HG02798 (cell line): ENCODE data around the gene A1CF.

Source experiments
- ATAC-seq: cut with Tn5 transposase; IDR thresholded peaks from one replicate; pipeline ENCODE4 v1.9.1; 2021; ENCODE audit warnings: mild to moderate bottlenecking; ENCODE audit not compliant: unreplicated experiment, poor library complexity

The A1CF gene

DNA sequence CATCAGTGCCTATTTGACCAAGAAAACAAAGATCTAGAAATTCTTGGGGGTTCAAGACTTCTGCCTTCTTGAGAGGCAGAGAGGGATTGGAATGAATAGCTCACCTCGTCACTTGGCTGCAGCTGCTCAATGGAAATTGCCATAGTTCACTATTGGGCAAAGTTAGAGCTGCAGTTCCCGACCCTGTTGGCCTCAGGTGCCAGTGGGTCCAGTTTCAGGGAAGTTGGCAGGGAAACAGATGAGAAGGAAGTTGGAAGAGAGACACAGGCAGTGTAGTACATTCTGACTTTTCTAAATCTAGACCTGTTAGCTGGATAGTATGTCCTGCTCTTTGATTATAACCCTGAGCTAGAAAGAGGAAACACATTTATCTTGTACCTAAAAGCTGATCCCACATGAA, 19.1 kb downstream of the A1CF start:
- ATAC-seq = no peak

DNA sequence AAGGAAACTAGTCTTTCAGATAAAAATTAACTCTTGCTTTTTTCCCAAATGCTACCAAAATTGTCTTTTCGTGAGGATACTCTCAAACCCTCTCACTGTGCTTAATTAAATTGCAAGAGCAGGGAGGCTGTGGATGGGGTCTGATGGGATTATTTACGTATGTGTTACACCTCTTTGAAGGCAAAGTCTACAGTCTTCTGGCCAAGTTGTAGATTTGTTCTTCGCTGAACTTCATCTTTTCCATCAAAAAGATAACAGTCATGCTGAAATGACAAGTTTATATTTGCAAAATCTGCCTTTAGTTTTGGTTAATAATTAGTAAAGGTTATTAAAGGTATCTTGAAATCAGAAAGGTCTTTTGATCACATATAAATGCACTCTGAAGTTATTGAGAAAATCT, 22.7 kb downstream of the A1CF start:
- no peak for ATAC-seq

DNA sequence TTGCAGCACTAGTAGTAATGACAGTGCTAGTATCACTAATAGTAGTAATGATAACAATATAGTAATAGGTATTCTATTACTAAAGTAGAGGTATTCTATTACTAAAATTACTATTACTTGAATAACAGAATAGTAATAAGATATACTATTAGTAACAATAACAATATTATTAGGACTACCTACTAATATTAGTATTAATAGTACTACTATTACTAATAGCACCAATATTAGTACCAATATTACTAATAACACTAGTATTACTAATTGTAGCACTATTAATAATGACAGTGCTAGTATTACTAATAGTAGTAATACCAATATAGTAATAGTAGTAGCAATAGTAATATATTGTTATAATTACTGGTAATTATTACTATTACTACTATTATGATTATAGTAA, 24.1 kb downstream of the A1CF start:
- no peak for ATAC-seq

DNA sequence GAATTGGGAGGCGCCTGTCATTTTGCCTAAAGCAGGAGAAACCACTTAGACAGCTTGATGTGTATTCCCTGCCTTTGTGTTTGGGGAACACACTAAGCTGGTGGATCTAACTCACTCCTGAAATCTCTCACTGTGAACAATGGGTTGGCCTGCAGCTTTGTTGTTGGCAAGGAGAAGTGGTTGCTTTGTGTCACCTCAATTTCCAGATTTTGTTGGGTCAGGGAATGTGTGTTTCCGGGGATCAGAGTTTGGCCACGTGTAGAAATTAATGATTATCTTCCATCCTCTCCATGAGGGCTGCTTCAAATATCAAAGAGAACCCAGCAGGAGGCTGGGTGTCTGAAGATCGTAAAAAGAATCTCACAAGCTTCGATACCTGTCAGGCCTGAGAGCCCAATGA, 27.8 kb downstream of the A1CF start:
- ATAC-seq = no peak

DNA sequence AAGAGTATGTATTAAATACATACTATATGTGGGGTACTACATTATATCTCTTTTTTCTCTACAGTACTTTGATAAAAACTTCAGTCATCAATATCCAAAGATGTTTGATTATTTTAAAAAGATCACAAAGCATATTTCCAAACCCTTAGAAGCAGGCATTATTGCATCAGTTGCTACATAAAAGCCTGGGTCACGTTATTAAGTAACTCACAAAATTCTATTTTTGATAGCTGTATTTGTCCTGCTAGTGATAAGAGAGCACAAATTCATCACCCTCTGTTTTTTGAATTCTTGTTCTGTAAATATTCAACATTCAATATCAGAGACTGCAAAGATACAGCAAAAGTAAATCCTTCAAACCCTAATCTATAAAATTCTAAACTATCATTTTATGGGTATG, 30.0 kb downstream of the A1CF start:
- ATAC-seq = no peak

DNA sequence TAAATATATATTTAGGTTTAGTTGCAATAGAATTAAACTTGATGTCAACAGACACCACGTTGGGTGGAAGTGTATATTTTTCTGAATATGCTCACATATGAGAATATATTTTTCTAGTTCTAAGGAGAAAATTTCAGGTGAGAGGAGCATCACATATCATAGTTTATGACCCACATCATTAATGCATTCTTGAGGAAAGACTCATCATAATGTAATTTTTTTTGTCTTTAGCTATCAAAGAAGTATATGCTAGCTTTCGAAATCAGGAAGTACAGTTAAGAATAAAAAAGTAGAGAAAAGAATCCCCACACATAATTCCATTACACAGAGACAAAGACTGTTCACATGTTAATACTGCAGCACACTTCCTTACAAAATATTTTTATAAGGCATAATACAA, 30.4 kb downstream of the A1CF start:
- ATAC-seq = no peak

DNA sequence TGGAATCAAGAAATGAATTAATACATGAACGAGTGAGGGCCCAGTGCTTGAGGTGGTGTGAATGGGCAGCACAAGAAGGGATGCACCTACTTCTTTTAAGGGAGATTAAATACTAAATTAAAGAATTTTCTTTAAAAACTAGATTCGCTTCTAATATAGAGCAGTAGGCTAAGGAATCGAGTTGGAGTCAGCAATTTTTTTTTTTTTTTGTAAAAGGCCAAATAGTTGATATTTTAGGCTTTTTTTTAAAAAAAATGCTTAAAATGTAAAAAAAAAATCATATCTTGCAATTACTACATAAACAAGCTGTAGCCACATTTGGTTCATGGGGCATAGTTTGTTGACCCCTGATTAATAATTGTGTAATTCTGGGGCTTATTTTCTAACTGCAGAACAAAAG, 31.9 kb downstream of the A1CF start:
- no peak for ATAC-seq

DNA sequence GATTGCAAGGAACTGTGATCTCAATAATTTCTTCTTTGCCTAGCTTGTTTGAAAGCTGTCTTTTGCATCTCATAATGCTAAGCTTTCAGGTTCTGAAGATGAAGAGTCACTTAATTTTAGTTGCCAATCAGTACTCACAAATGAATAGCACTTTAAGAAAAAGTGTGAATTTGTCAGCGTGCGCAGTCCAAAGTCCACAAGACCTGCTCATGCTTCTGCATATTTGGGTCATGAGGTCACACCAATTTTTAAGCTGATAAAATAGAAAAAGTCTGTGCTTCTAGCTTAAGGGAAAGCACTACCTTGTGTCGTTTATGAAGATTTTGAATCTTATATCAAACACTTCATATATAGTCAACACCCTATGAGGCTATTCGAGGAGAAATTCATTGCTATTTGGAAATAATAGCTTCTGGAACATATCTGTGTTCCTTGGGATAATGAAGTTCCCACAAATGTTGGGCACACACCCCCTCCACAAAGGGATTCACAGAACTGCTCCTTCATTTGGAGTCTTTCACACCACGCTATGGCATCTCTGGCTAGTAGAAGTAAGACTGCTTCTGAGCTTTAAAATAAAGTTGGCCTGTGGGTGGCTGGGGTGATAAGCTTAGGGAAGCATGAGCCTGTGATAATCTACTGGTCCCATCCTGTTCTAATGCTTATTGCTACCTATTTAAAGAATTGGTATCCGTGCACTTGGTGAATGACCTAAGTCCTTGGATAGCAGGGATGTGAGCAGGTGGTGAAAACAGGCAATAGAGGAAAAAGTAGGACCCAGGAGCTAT, 33.3 kb downstream of the A1CF start:
- no peak for ATAC-seq

DNA sequence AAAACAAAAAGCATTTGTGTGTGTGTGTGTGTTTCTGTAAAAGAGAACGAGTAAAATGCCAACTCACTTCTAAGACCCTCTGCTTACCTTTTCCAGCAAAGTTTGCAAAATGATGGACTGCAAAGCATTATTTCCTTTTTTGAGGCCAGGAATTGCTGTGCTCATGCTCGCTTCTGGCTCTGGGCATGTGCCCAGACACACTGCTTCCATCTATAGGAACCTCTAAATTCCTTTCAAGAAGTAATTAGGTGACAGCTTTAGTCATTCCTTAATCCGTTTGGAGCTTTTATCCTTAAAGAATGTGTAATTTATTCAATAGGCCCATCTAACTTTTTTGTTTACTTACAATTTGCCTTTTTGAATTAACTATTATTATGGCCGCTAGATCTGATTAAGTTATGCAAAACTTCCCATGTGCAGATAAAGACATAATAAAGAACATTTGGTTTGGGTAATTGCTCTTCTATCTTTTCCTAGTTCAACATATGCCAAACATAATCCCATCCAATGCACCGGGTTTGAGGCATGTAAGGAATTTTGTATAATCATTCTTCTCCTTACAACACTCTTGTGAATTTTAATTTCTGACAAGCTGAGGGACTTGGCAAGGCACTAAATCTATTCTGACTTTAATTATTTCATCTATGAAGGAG, 34.7 kb downstream of the A1CF start:
- no peak for ATAC-seq

DNA sequence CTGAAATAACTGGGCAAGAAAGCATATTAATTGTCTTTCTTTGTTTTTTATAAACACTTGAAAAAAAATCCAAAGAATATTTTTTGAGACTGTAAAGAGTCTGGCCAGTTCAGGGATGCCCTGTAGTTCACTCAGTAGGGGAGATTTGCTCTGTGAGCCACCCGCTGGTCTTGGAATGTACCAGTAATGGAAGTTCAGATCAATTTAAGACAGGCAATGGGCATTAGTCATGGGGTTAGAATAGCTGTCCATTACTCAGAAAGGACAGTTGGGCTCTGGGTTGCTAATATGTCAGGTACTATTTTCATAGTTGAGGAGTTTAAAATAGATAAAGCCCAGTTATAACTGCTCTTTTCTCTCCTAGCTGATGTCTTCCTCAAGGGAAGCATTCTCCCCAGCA, 38.7 kb downstream of the A1CF start:
- no peak for ATAC-seq

DNA sequence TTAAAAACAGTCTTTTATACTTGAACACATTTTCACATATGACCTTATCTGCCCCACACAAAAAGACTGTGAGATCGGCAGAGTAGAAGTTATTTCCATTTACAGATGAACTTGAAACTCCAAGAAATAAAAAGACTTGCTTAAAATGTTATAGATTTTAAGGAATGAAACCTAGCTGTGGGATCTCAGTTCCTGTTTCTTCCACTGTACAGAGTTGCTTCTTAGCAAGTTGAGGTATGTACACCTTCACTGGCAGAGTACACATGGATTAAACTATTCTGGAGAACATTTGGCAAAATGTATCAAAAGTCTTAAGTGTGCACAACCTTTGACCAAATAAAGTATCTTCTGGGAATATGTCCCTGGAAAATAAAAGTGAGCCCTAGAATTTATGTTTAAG, 48.3 kb downstream of the A1CF start:
- no peak for ATAC-seq

DNA sequence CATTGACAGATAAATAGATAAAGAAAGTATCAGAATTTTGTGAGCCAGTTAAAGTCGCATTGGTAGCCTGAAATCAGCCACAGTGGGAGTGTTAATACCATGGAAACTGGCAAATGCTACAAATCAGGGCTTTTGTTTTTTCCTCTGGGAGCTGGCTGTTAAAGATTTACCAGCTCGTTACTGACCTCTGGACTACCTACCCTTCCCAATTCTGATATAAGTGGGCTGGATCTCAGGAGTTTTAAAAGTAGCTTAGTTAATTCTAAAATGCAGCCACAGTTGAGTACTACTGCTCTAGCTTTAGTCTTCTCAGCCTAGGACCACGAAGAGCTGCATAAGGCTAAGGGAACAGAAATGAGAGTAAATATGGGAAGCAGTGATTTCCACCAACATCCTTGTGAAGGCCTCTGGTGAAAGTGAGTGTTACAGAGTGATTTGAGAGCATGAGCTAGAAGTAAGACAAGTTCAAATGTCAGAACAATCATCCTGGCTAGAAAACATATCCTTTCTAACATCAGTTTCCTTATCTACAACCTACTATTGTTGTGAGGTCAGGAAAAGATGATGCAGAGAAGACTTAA, 53.2 kb downstream of the A1CF start:
- no peak for ATAC-seq

DNA sequence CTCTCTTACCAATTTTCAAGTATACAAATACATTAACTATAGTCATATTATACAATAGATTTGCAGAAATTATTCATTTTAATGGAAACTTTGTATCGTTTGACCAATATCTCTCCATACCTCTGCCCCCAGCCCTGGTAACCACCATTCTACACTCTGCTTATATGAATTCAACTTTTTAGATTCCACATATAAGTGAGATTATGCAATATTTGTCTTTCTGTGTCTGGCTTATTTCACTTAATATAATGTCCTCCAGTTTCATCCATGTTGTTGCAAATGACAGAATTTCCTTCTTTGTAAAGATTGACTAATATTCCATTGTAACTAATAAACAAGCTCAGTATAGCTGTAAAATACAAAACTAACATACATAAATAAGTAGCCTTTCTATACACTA, 55.4 kb downstream of the A1CF start:
- ATAC-seq = no peak

DNA sequence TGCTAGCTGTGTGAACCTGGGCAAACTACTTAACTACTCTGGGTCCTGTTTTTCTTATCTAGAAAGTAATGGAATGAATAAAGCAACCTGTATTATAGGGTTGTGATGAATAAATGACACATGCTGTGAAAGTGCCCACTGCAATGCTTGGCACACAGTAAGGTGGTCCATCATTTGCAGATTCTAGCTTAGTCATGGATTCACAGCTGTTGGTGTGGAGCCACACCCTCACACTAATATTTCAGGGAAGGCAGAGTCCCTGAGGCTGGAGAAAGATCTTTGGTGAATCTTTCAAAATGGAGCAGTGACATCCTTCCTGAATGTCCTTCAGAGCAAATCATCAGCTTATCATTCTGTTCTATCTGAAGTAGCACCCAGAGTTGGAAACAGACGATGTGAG, 60.6 kb downstream of the A1CF start:
- ATAC-seq = no peak

DNA sequence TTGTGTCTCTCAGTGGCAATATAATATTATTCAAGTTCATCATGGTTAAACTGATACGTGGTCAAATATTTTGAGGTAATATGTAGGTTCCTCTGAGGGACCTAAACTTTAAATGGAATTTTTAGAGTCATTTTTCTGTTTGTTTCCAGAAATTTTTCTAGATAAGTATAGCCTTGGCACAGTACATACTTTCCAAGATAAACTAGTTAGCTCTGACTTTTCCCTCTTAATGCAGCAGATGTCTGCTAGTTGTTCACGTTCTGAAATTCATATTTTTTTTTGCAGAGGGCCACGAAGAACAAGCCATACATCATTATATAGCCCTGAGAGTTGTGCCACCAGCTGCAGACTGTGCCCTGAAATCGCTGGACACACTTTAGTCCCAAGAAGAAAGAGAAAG, 61.6 kb downstream of the A1CF start:
- ATAC-seq = no peak

DNA sequence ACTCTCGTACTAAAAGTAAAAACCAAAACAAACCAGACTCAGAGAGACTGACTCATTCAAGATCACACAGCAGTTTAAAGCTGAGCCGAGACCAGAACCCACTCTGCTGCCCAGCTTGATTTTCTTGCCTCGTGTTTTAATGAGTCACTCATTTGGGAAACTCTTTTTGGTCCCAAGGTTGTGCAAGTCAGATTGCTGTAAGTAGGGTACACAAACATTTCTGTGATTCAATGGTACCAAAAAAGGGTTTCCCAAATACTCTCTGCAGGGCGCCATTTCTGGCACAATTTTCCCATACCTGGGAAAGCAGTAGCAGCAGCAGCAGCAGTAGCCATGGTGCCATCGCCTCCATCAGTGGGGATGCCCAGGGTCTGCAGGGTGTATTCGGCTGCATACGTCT, 75.8 kb downstream of the A1CF start:
- no peak for ATAC-seq

DNA sequence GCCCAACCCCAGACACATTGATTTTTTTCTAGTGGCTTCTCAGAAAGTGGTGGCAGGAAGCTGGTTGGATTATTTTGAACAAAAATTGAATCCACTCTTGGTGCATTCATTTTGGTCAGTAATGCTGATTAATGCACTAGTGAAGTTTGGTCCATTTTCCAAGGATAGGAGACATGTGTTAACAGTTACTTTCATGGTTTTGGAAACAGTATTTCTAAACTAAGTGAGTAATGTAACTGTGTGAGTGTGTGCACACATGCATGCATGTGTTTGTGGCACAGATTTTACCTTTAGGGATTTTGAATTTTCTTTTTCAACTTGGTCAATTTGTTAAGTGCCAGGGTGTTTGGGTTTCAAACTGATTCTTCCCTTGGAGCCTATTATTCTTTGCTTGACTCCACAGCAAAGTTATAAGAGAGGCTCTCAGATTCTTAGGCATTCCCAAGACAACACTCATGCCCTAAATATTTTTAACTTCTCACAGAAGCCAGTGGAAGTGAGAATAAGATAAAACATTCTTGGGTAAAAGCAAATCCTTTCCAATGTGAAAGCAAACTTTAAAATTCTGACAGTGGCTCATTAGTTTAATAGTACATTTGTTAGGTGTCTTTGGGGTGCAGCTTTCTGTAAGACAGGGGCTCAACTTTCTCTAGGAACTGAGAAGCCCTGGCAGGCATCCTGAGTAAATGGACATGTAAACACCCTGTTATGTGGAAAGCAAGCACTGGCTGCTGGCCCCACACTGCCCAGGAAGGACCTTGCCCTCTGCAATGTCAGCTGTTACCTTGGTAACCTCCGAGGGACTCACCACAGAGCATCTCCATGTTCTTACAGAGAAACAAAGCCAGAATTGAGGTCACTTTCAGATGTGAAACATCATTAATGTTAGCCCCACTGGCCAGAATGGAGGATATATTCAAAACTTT, 77.3 kb downstream of the A1CF start:
- no peak for ATAC-seq

DNA sequence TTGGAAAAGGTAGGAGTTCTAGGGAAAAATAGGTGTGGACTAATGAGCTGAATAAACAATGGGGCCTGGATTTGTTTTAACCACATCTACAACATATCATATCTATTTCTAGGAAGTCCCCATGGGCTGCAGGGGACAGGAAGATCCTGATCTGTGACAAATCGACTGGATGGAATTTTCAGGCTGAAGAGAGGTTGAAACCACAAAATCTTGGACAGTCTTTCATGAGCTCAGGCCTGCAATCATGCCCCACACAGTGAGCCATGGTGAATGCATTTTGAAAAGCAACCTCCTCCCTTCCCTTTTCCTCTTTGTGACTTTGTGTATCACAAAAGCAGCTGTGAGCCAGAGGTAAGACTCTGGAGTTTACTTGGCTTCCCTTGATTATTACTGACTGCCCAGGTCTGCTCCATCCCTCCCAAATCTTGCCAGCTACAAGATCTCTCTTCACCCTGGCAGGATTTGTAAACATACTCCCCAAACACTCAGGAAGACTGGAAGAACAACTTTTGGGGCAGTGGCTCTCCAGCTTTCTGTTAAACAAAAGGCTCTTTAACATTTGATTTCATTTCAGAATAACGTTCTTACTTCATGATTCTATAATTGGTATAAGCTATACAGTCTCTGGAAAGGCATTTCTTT, 79.3 kb downstream of the A1CF start:
- no peak for ATAC-seq

DNA sequence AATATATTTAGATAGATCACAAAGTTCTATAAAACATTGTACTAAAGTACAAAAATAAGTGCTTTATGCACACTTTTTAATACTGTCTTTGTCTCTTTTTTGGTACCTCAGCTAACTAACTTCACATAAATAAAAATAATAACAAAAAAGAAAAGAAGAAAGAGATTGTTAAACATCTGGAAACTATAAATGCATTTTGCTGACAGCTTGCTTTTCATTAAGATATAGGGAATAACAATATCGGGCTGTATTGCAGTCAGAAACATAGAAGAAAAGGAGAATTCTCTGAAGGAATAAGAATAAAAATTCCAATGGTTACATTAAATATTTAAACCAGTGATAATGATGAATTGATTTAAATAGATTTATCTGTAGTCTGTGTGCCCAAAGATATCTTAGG, 85.8 kb downstream of the A1CF start:
- ATAC-seq = no peak

DNA sequence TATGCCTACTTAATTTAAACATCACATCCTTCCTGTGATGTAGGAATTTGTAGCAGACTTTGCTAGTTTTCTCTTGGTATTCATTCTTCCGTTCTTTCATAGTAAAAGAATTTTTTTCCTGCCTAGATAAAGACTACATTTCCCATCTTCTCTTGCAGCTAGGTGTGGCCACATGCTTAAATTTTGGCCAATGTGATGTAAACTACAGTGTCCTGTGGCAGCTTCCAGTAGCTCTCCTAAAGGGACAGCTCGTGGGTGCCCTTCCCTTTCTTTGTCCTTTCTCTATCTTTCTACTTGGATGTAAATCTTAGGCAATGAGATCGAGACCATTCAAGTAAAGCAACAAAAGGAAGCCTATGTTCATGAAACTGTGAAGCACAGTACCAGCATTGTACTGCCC, 87.1 kb downstream of the A1CF start:
- no peak for ATAC-seq
